Measurements from ENCODE around the gene CCDC33. TPM values are rescaled to one million over a fixed set of nuclear protein-coding genes. Genes with fewer than 3 reads are reported as not detected.

The CCDC33 gene
- total RNA-seq, 1 donor from 2014 or later, result not detected

- Mint-ChIP-seq H3K9me3 (ENCODE audit: low read depth) (no peaks in the 10 kb centered on the region), H3K27me3 (ENCODE audit: low read depth) (no peaks in the 10 kb centered on the region), H3K4me3 (ENCODE audit: unreplicated experiment) (no peak overlapping the region), H3K4me1 (ENCODE audit: low read depth) (peaks cover 3% of the 10 kb centered on the region), H3K27ac (ENCODE audit: unreplicated experiment) (no peak overlapping the region), H3K36me3 (ENCODE audit: low read depth) (no peaks in the 10 kb centered on the region)
- TF ChIP-seq CTCF (IDR thresholded peaks at IDR 0.05), result no peak
- no peak for DNase-seq (ENCODE audit: low spot score)
Measured at GRCh38 chr15:74383286-74383685, 147.2 kb downstream of the CCDC33 start.

- no peak overlapping the region for H3K27ac Mint-ChIP-seq (ENCODE audit: unreplicated experiment)
- H3K9me3 Mint-ChIP-seq (ENCODE audit: low read depth), result no peaks in the 10 kb centered on the region
- H3K4me1 Mint-ChIP-seq (ENCODE audit: low read depth), result peaks cover under 1% of the 10 kb centered on the region
- no peak for DNase-seq (ENCODE audit: low spot score)
- no peak overlapping the region for H3K4me3 Mint-ChIP-seq (ENCODE audit: unreplicated experiment)
- no peaks in the 10 kb centered on the region for H3K36me3 Mint-ChIP-seq (ENCODE audit: low read depth)
- no peak for TF ChIP-seq CTCF (IDR thresholded peaks at IDR 0.05)
- no peaks in the 10 kb centered on the region for H3K27me3 Mint-ChIP-seq (ENCODE audit: low read depth)
Measured at GRCh38 chr15:74383695-74384565, 147.8 kb downstream of the CCDC33 start.

- no peak overlapping the region for H3K4me3 Mint-ChIP-seq (ENCODE audit: unreplicated experiment)
- TF ChIP-seq CTCF (IDR thresholded peaks at IDR 0.05), result no peak
- no peak for DNase-seq (ENCODE audit: low spot score)
- H3K27ac Mint-ChIP-seq (ENCODE audit: unreplicated experiment), result no peak overlapping the region
- no peaks in the 10 kb centered on the region for H3K36me3 Mint-ChIP-seq (ENCODE audit: low read depth)
- H3K27me3 Mint-ChIP-seq (ENCODE audit: low read depth), result no peaks in the 10 kb centered on the region
- H3K9me3 Mint-ChIP-seq (ENCODE audit: low read depth), result no peaks in the 10 kb centered on the region
- H3K4me1 Mint-ChIP-seq (ENCODE audit: low read depth), result no peaks in the 10 kb centered on the region
Measured at GRCh38 chr15:74384566-74384880, 148.4 kb downstream of the CCDC33 start.

- Mint-ChIP-seq H3K9me3 (ENCODE audit: low read depth) (no peaks in the 10 kb centered on the region), H3K36me3 (ENCODE audit: low read depth) (no peaks in the 10 kb centered on the region), H3K27me3 (ENCODE audit: low read depth) (no peaks in the 10 kb centered on the region), H3K4me1 (ENCODE audit: low read depth) (no peaks in the 10 kb centered on the region), H3K27ac (ENCODE audit: unreplicated experiment) (no peak overlapping the region), H3K4me3 (ENCODE audit: unreplicated experiment) (no peak overlapping the region)
- DNase-seq (ENCODE audit: low spot score), result no peak
- TF ChIP-seq CTCF (IDR thresholded peaks at IDR 0.05), result no peak
Measured at GRCh38 chr15:74384881-74385643, 148.9 kb downstream of the CCDC33 start.

- no peak overlapping the region for H3K27ac Mint-ChIP-seq (ENCODE audit: unreplicated experiment)
Measured at GRCh38 chr15:74385733-74386132, 149.6 kb downstream of the CCDC33 start.

More at GRCh38 chr15:74385733-74386132, 149.6 kb downstream of the CCDC33 start:
- Mint-ChIP-seq H3K9me3 (ENCODE audit: low read depth) (no peaks in the 10 kb centered on the region), H3K27me3 (ENCODE audit: low read depth) (no peaks in the 10 kb centered on the region), H3K4me3 (ENCODE audit: unreplicated experiment) (no peak overlapping the region), H3K4me1 (ENCODE audit: low read depth) (no peaks in the 10 kb centered on the region), H3K36me3 (ENCODE audit: low read depth) (no peaks in the 10 kb centered on the region)
- TF ChIP-seq CTCF (IDR thresholded peaks at IDR 0.05), result no peak
- no peak for DNase-seq (ENCODE audit: low spot score)

Other genes with a start within 250 kb of the CCDC33 start
- 18.0 to 26.4 TPM (median 18.9 TPM) in 3 replicates for gene STOML1, start 244.0 kb upstream of the CCDC33 start, total RNA-seq
- 38.8 to 44.3 TPM (median 40.0 TPM) in 3 replicates for gene PML, start 241.6 kb upstream of the CCDC33 start, total RNA-seq
- 0.12 to 0.46 TPM in 2 of 3 replicates, not detected in the other for gene GOLGA6A, start 153.8 kb upstream of the CCDC33 start, total RNA-seq
- gene ISLR2, start 105.7 kb upstream of the CCDC33 start, total RNA-seq, result 2.9 to 4.9 TPM (median 3.2 TPM) in 3 replicates
- gene ISLR, start 62.6 kb upstream of the CCDC33 start, total RNA-seq, result 49.6 to 143 TPM (median 53.3 TPM) in 3 replicates
- gene STRA6, start 33.5 kb upstream of the CCDC33 start, total RNA-seq, result 4.9 to 12.7 TPM (median 5.4 TPM) in 3 replicates
- gene CYP11A1, start 131.3 kb downstream of the CCDC33 start, total RNA-seq, result 0.32 to 0.54 TPM in 2 of 3 replicates, not detected in the other
- gene SEMA7A, start 197.6 kb downstream of the CCDC33 start, total RNA-seq, result 1.1 to 3.3 TPM (median 2.3 TPM) in 3 replicates
- 30.0 to 34.5 TPM (median 32.5 TPM) in 3 replicates for gene UBL7, start 224.8 kb downstream of the CCDC33 start, total RNA-seq

Measured in chondrocyte (in vitro differentiated cells).